Ishikawa (cell line): Measurements from ENCODE around the gene NARF.
A peak's percentile ranks its signal among the peaks of the same experiment; 100 is the strongest.

Experiments
- EGR1 ChIP-seq: IDR thresholded peaks from 2 replicates; pipeline ENCODE4 v1.6.1; 2012
- EP300 ChIP-seq: IDR thresholded peaks from 2 replicates; pipeline ENCODE4 v1.6.1; 2012; ENCODE audit warnings: borderline replicate concordance
- FOXM1 ChIP-seq: IDR thresholded peaks from 2 replicates; pipeline ENCODE4 v1.6.1; 2012; ENCODE audit warnings: low read depth, borderline replicate concordance
- NFIC ChIP-seq: IDR thresholded peaks from 2 replicates; pipeline ENCODE4 v1.6.1; 2012
- REST ChIP-seq: IDR thresholded peaks from 2 replicates; pipeline ENCODE4 v1.6.1; 2012; ENCODE audit warnings: low read depth, mild to moderate bottlenecking
- TEAD4 ChIP-seq: IDR thresholded peaks from 2 replicates; pipeline ENCODE4 v1.6.1; 2012
- YY1 ChIP-seq: IDR thresholded peaks from 2 replicates; pipeline ENCODE4 v1.6.1; 2012; ENCODE audit warnings: low read depth

DNA sequence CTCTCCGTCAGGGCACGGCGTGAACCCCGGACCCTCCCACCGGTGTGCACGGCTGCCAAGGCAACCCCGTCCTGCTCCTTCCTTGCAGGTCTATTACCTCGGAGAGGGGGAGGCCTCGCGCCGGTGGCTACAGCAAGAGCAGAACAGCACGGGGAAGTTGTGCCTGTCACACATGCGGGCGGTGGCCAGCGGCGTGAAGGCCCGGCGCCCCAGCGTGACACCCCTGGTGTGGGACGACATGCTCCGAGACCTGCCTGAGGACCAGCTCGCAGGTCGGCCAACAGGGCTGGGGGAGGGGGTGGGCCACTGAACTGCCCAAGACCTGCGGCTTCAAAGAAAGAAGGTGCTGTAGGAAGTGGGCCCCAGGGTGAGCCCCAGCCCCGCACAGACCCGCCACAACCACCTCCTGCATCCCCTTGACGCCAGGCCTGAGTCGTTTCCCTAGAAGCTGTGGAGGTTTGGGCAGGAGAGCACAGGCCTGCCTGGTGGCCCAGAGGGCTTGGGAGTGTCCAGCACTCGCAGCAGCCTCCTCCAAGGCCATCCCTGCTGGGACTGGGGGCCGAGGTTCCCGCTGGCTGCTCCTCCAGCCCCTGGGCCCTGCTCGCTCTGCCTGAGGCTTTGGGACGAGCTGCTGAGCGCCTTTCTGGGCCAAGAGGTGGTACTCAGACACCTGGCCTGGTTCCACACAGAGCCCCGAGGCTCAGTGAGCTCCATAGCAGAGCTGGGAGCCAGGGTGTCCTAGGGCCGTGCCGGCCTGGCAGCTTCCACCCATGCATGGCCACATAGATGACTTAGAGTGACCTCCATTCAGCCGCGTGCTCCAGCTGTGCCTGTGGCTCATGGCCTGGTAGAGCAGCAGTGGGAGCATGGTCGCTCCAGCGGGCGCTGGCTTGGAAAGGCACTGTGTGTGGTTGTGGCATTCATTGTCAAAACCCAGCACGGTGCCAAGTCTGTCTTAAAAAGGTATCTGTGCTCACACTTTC, 22.6 kb upstream of the NARF start:
- no peak for TF ChIP-seq EGR1
- peak; percentile 62 for TF ChIP-seq NFIC
- TF ChIP-seq EP300, result peak; percentile 73
- no peak for TF ChIP-seq FOXM1
- TF ChIP-seq YY1, result peak; percentile 45; the same call in 1 of the 2 replicates
- TF ChIP-seq REST, result no peak
- no peak; the same call in 1 of the 2 replicates for TF ChIP-seq TEAD4
